ENCODE measurements around the gene FCHSD1. TPM values are rescaled to one million over a fixed set of nuclear protein-coding genes. Genes with fewer than 3 reads are reported as not detected.
A peak's percentile ranks its signal among the peaks of the same experiment; 100 is the strongest.

The FCHSD1 gene
- total RNA-seq (10 to 100 TPM; 12.1 to 31.3 (median 20.3) TPM), polyA plus RNA-seq (10 to 100 TPM in 1 of 3 donors, 1 to 10 TPM in 2; 3.0 to 22.6 (median 4.4) TPM)

DNA sequence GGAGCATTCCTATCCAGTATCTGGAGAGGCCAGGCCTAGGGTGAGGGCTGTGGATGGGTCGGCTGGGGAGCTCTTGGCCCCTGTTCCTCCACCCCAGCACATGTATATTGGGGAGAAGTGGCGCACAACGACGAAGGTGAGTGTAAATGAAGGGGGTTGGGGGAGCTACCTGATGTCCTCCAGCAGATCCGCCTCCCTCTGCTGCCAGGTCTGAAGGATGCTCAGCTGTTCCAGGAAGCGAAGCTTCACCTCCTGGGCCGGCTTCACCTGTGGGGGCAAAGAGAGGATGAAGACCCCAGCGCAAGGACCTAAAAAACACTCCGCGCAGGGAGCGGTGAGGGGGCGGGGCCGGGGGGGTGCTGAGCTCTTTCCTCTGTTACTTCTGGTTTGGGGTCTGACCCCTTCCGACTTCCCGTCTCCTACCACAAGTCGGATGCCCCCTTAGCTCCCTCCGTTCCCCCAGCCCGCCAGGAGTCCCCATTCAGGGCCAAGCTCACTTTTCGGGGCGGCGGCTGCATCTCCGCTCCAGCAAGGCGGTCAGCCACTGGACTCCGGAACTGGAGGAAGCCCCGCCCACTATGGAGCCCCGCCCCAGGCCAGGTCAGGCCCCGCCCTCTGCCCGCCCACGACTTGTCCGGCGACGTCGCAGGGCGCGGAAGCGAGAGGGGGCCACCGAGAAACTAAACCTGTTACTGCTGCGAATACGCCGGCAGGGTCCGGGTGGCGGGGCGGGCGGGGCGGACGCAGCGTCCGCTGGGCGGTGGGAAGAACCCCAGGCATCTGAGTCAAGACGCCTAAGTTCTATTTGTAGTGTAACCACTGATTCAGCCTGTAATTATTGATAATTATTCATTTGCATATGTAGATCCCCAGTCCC lies at the start of gene FCHSD1:
TSS of gene FCHSD1 (minus strand) at position 568 of the 877 bp plus-strand sequence. CDS start at position 518, 50 bp downstream.
- DNase-seq: peak; percentile 95
- intact Hi-C loops (cut with DNase I): no loop called here
- Histone ChIP-seq H3K4me1 (peaks cover 0 to 15% (median 11%) of the 10 kb centered on the region in 4 donors), H3K4me3 (peak within 1 kb of the TSS; percentile 53 to 77 (median 62)), H3K36me3 (peaks cover 0 to 20% (median 2%) of the 10 kb centered on the region in 4 donors), H3K9me3 (no peaks in the 10 kb centered on the region), H3K27me3 (no peaks in the 10 kb centered on the region), H3K27ac (peak within 1 kb of the TSS; percentile 46 to 66 (median 64))
- TF ChIP-seq POLR2AphosphoS5 (IDR thresholded peaks at IDR 0.05) (peak in 3 of 4 donors; percentile 38 to 48 (median 39)), CTCF (IDR thresholded peaks at IDR 0.05) (no peak)
- 3 to 5% methylated on average over 50 of the region's 50 CpGs for WGBS, 2 donors

GRCh38 chr5:141697586-141697985 lies 46.4 kb upstream of the FCHSD1 start:
- H3K27me3 ChIP-seq: peaks cover 12 to 68% (median 49%) of the 10 kb centered on the region in 3 donors
- no peak for DNase-seq
- 93 to 97% methylated on average over 3 of the region's 3 CpGs for WGBS, 2 donors

DNA sequence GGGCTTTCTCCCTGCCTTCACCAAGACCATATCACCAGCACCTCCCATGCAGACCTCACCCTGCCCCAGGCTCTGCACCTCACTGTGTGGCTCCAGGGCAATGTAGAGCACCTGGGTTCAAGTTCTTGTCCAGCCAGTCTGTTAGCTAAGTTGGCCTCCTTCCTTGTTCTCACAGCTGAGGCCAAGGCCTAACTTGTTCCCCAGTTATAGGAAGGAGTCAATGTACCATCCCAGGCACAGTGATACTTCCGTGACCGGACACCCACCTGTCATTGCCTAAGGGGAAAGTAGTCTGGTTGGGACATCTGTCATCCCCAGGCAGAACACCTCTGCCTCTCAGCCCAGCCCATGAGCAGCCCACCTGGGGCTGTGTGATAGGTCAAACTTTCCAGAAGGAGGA lies 45.2 kb upstream of the FCHSD1 start:
- 86 to 89% methylated on average over 2 of the region's 2 CpGs for WGBS, 2 donors
- Histone ChIP-seq H3K36me3 (no peaks in the 10 kb centered on the region), H3K4me1 (peaks cover 0 to 8% (median 8%) of the 10 kb centered on the region in 4 donors), H3K9me3 (no peaks in the 10 kb centered on the region), H3K27ac (no peak overlapping the region), H3K4me3 (no peak overlapping the region), H3K27me3 (peaks cover 12 to 57% (median 48%) of the 10 kb centered on the region in 3 donors)
- intact Hi-C loops (cut with DNase I): loop anchor here (10.0 kb wide), 1 partner anchor 408 kb away; the partner anchor contains the start of gene NDFIP1
- no peak for TF ChIP-seq EP300 (IDR thresholded peaks at IDR 0.05)
- no peak for TF ChIP-seq POLR2A (IDR thresholded peaks at IDR 0.05)
- TF ChIP-seq POLR2AphosphoS5 (IDR thresholded peaks at IDR 0.05): no peak
- no peak for TF ChIP-seq CTCF (IDR thresholded peaks at IDR 0.05)
- DNase-seq: no peak

More at GRCh38 chr5:141697586-141697985, 46.4 kb upstream of the FCHSD1 start:
- H3K4me3 ChIP-seq: no peak overlapping the region
- TF ChIP-seq CTCF (IDR thresholded peaks at IDR 0.05): no peak
- TF ChIP-seq EP300 (IDR thresholded peaks at IDR 0.05): no peak
- no peak for TF ChIP-seq POLR2A (IDR thresholded peaks at IDR 0.05)
- TF ChIP-seq POLR2AphosphoS5 (IDR thresholded peaks at IDR 0.05): no peak
- no peaks in the 10 kb centered on the region for H3K9me3 ChIP-seq
- peaks cover 0 to 11% (median 10%) of the 10 kb centered on the region in 4 donors for H3K4me1 ChIP-seq
- intact Hi-C loops (cut with DNase I): loop anchor here (10.0 kb wide), 1 partner anchor 407 kb away; the partner anchor contains the start of gene NDFIP1
- H3K27ac ChIP-seq: no peak overlapping the region
- no peaks in the 10 kb centered on the region for H3K36me3 ChIP-seq

DNA sequence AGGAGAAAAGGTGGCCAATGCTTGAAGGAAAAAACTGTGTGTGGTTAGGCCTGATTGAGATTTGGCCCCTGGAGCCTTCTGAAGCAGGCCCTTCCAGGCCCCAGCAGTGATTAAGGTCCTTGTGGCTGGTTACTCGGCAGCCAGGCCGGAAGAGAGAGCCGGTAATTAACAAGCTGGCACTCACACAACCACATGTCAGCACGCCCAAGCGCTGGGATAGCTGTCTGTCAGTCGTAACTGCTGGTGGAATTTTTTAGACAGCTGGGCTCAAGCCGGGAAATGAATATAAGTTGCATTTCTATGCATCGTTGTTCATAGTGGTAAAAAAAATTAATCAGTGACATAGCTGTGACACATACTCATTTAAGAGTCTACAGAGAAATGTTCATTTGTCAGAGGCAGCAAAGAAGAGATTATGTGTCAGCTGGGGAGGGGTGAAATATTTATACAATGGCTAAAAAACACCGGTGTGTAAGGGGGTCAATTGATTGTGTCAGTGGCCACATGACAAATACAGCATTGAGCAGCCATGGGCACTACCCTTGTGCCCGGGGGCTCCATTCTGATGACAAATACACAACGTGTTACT lies 44.5 kb upstream of the FCHSD1 start:
- 28 to 65% methylated on average over 11 of the region's 11 CpGs for WGBS, 2 donors
- H3K27me3 ChIP-seq: peaks cover 5 to 50% (median 41%) of the 10 kb centered on the region in 3 donors
- no peak for DNase-seq
- no peak overlapping the region for H3K4me3 ChIP-seq
- peaks cover 0 to 8% (median 8%) of the 10 kb centered on the region in 4 donors for H3K4me1 ChIP-seq
- H3K27ac ChIP-seq: no peak overlapping the region
- no peaks in the 10 kb centered on the region for H3K36me3 ChIP-seq
- TF ChIP-seq POLR2AphosphoS5 (IDR thresholded peaks at IDR 0.05) (no peak), POLR2A (IDR thresholded peaks at IDR 0.05) (no peak), EP300 (IDR thresholded peaks at IDR 0.05) (no peak), CTCF (IDR thresholded peaks at IDR 0.05) (no peak)
- intact Hi-C loops (cut with DNase I): loop anchor here (10.0 kb wide), 1 partner anchor 409 kb away; the partner anchor contains the start of gene NDFIP1
- no peaks in the 10 kb centered on the region for H3K9me3 ChIP-seq
